Neural progenitor cell (in vitro differentiated cells): ENCODE measurements around the gene TVP23C. TPM values are rescaled to one million over a fixed set of nuclear protein-coding genes. Genes with fewer than 3 reads are reported as not detected.

Experiments used
- DNase-seq: peaks from one replicate; pipeline ENCODE4 v3.0.0-alpha.2; 2016; ENCODE audit warnings: low spot score
- H2AFZ ChIP-seq: fragments of 200-600 bp; sonication (generic); replicated peaks from 2 replicates; pipeline ENCODE4 v1.6.1; 2016; ENCODE audit warnings: antibody characterized with exemption
- H3F3A ChIP-seq: fragments of 200-600 bp; sonication (generic); 2 replicates; pipeline ENCODE4 v1.6.1; 2016; ENCODE audit warnings: antibody characterized with exemption, low read depth
- H3K27ac ChIP-seq: fragments of 200-600 bp; sonication (generic); 2 replicates; pipeline ENCODE4 v1.5.1; 2016; ENCODE audit warnings: mild to moderate bottlenecking
- H3K27me3 ChIP-seq: fragments of 200-600 bp; sonication (generic); 2 replicates; pipeline ENCODE4 v1.6.1; 2016; ENCODE audit warnings: mild to moderate bottlenecking, moderate library complexity
- H3K36me3 ChIP-seq: fragments of 200-600 bp; sonication (generic); 2 replicates; pipeline ENCODE4 v1.5.1; 2016
- H3K4me1 ChIP-seq: fragments of 200-600 bp; sonication (generic); 2 replicates; pipeline ENCODE4 v1.6.1; 2016; ENCODE audit warnings: mixed run types
- H3K4me2 ChIP-seq: fragments of 200-600 bp; sonication (generic); 2 replicates; pipeline ENCODE4 v1.6.1; 2016
- H3K4me3 ChIP-seq: fragments of 200-600 bp; sonication (generic); 2 replicates; pipeline ENCODE4 v1.5.1; 2016
- H3K79me2 ChIP-seq: fragments of 200-600 bp; sonication (generic); 2 replicates; pipeline ENCODE4 v1.6.1; 2016; ENCODE audit warnings: low read depth
- H3K9ac ChIP-seq: fragments of 200-600 bp; sonication (generic); 2 replicates; pipeline ENCODE4 v1.6.1; 2016
- H3K9me3 ChIP-seq: fragments of 200-600 bp; sonication (generic); 2 replicates; pipeline ENCODE4 v1.5.1; 2016; ENCODE audit warnings: low read depth
- H4K20me1 ChIP-seq: fragments of 200-600 bp; sonication (generic); 2 replicates; pipeline ENCODE4 v1.6.1; 2016; ENCODE audit warnings: low read depth
- H3K27ac Mint-ChIP-seq: 3 replicates; pipeline ENCODE4 v1.8.0; 2021; ENCODE audit warnings: mixed read lengths
- H3K27me3 Mint-ChIP-seq: 2 replicates; pipeline ENCODE4 v1.8.0; 2022; ENCODE audit warnings: low read depth, mild to moderate bottlenecking, inconsistent platforms, moderate library complexity, mixed read lengths; ENCODE audit not compliant: insufficient read depth
- H3K36me3 Mint-ChIP-seq: 3 replicates; pipeline ENCODE4 v1.8.0; 2021; ENCODE audit warnings: mixed read lengths
- H3K4me1 Mint-ChIP-seq: 3 replicates; pipeline ENCODE4 v1.8.0; 2021; ENCODE audit warnings: mixed read lengths
- H3K4me3 Mint-ChIP-seq: 3 replicates; pipeline ENCODE4 v1.8.0; 2021; ENCODE audit warnings: mild to moderate bottlenecking, moderate library complexity, mixed read lengths
- H3K9me3 Mint-ChIP-seq: 3 replicates; pipeline ENCODE4 v1.8.0; 2020; ENCODE audit warnings: mixed read lengths
- CTCF ChIP-seq: fragments of 200-600 bp; sonication (generic); IDR thresholded peaks from 2 replicates; pipeline ENCODE4 v1.5.1; 2017; ENCODE audit warnings: antibody characterized with exemption, mild to moderate bottlenecking
- EZH2 ChIP-seq: fragments of 200-600 bp; sonication (generic); IDR thresholded peaks from 2 replicates; pipeline ENCODE4 v1.6.1; 2017; ENCODE audit warnings: antibody characterized with exemption, mild to moderate bottlenecking, moderate library complexity
- EZH2phosphoT487 ChIP-seq: fragments of 200-600 bp; sonication (generic); IDR thresholded peaks from 2 replicates; pipeline ENCODE4 v1.6.1; 2017; ENCODE audit warnings: antibody characterized with exemption
- total RNA-seq: library from RNA; depleted of rRNA; stranded (reverse); fragments of >200 nt; gene quantifications from 2 replicates; pipeline ENCODE4 v1.2.3, GENCODE V29; 2015; ENCODE audit warnings: low replicate concordance

Gene TVP23C
- total RNA-seq, 1 donor from 2014 or later: 36.0 TPM

DNA sequence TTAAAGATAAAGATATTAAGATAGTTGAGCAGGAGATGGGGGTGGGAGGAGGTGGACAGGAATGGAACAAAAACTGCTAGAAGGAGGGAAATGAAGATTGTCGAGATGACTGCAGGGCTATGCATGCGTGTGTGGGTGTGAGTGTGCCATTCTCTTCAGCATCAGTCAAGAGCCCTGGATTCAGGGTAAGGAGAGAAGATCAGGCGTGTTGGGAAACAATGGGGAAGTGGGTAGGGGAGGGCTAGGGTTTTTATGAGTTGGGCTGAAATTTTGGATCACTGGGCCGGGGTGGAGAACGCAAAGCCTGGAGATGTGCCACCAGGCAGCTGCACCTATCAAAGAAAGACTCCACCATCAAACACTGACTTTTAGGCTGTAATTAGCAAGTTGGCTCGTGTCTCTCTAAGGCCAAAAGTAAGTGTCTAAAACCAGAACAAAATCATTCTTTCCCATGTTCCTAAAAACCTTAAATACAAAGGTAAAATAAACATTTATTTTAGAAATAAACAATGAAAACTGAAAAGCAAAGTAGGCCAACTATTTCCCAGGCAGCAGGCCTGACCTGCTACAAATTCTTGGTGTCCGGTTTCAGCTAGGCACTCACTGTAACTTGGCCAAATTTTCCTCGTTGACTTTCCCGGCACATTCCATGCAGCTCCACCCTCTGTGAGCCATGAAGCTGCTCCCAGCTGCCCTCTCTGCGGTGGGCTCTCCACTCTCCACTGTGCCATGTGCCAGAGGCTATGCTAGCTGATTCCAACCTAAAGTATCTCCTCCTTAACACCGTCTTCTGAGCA, 100.1 kb downstream of the TVP23C start:
- TF ChIP-seq EZH2 (no peak), EZH2phosphoT487 (no peak), CTCF (no peak)
- no peaks in the 10 kb centered on the region for H3F3A ChIP-seq
- H3K79me2 ChIP-seq: no peaks in the 10 kb centered on the region
- Mint-ChIP-seq H3K4me3 (no peak overlapping the region), H3K4me1 (peaks cover 2% of the 10 kb centered on the region), H3K27me3 (no peaks in the 10 kb centered on the region), H3K36me3 (peaks cover 13% of the 10 kb centered on the region), H3K9me3 (peaks cover 2% of the 10 kb centered on the region), H3K27ac (no peak overlapping the region)
- H3K36me3 ChIP-seq: no peaks in the 10 kb centered on the region
- peak; percentile 33 for DNase-seq
- H3K27me3 ChIP-seq: no peaks in the 10 kb centered on the region
- no peak overlapping the region for H3K4me3 ChIP-seq
- no peaks in the 10 kb centered on the region for H3K9me3 ChIP-seq
- no peaks in the 10 kb centered on the region for H4K20me1 ChIP-seq
- no peak overlapping the region for H3K4me2 ChIP-seq
- H3K27ac ChIP-seq: no peak overlapping the region
- H3K9ac ChIP-seq: no peak overlapping the region
- H3K4me1 ChIP-seq: peaks cover 3% of the 10 kb centered on the region
- no peak overlapping the region for H2AFZ ChIP-seq

GRCh38 chr17:15457723-15458094, 105.6 kb downstream of the TVP23C start:
- H3K9me3 Mint-ChIP-seq: peaks cover 5% of the 10 kb centered on the region
- H3K27me3 ChIP-seq: no peaks in the 10 kb centered on the region
- peaks cover 7% of the 10 kb centered on the region for H3K27me3 Mint-ChIP-seq
- H3K36me3 Mint-ChIP-seq: peaks cover 24% of the 10 kb centered on the region
- H3F3A ChIP-seq: no peaks in the 10 kb centered on the region
- H2AFZ ChIP-seq: no peak overlapping the region
- H3K4me3 ChIP-seq: no peak overlapping the region
- no peak overlapping the region for H3K4me3 Mint-ChIP-seq
- no peaks in the 10 kb centered on the region for H3K79me2 ChIP-seq
- peaks cover 6% of the 10 kb centered on the region for H3K4me1 Mint-ChIP-seq
- no peak overlapping the region for H3K27ac ChIP-seq
- no peaks in the 10 kb centered on the region for H3K9me3 ChIP-seq
- peak overlapping the region; percentile 38 for H3K27ac Mint-ChIP-seq
- no peaks in the 10 kb centered on the region for H3K4me1 ChIP-seq
- no peaks in the 10 kb centered on the region for H3K36me3 ChIP-seq
- DNase-seq: no peak
- H3K9ac ChIP-seq: no peak overlapping the region
- H3K4me2 ChIP-seq: no peak overlapping the region
- no peaks in the 10 kb centered on the region for H4K20me1 ChIP-seq
- TF ChIP-seq EZH2 (no peak), EZH2phosphoT487 (no peak), CTCF (no peak)

GRCh38 chr17:15456972-15457722, 106.1 kb downstream of the TVP23C start:
- Histone ChIP-seq H3K9me3 (no peaks in the 10 kb centered on the region), H2AFZ (no peak overlapping the region), H3K4me3 (no peak overlapping the region), H3K36me3 (no peaks in the 10 kb centered on the region), H3K4me2 (no peak overlapping the region), H3K27me3 (no peaks in the 10 kb centered on the region), H3K79me2 (no peaks in the 10 kb centered on the region), H4K20me1 (no peaks in the 10 kb centered on the region), H3K27ac (no peak overlapping the region), H3K9ac (no peak overlapping the region), H3K4me1 (no peaks in the 10 kb centered on the region), H3F3A (no peaks in the 10 kb centered on the region)
- peaks cover 21% of the 10 kb centered on the region for H3K36me3 Mint-ChIP-seq
- TF ChIP-seq EZH2 (no peak), EZH2phosphoT487 (no peak), CTCF (no peak)
- H3K4me1 Mint-ChIP-seq: peaks cover 6% of the 10 kb centered on the region
- peaks cover 5% of the 10 kb centered on the region for H3K9me3 Mint-ChIP-seq
- no peak for DNase-seq
- peaks cover 7% of the 10 kb centered on the region for H3K27me3 Mint-ChIP-seq
- H3K4me3 Mint-ChIP-seq: no peak overlapping the region
- H3K27ac Mint-ChIP-seq: no peak overlapping the region
